Measurements from ENCODE around the gene CLTB. TPM values are rescaled to one million over a fixed set of nuclear protein-coding genes. Genes with fewer than 3 reads are reported as not detected.

CLTB gene
- total and polyA plus RNA-seq, 10 of the 15 experiments (the other 5 are each of a cell fraction or from before 2014, with no cell fraction given) = 1.6 to 52.8 (median 36.9) TPM

DNA sequence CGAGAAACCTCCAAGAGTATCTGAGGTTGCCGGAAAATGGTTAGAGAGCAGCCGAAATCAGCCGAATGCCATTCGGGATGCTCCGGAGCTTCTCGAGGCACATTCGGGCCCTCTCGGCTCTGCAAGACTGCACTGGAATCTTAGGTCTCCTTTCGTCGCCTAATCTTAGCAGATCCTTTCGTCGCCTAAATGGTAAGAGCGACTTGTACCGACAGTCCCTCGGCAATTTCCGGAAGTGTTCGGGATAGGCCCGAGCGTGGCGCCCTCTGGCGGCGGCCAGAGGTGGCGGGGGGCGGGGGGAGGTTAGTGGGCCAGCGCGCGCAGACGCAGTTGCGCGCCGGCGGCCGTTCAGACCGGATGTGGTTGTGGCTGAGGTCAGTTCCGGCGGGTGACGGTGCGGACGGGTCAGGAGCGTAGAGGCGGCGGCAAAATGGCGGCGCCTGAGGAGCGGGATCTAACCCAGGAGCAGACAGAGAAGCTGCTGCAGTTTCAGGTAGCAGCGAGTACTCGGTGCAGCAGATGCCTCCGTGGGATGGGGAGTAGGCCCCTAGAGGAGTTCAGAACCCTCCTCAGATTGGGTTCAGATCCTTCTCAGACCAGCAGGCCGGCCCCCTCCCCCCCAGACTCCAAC, 31.8 kb upstream of the CLTB start, which contains the start of gene FAF2 (continued):
- TF ChIP-seq RCOR1 (conservative IDR thresholded peaks at IDR 0.05; ENCODE audit: low read depth, low read length) (0 out of 2 replicates have a peak, but pooled peaks have one; percentile 40), BACH1 (IDR thresholded peaks at IDR 0.05; ENCODE audit: borderline replicate concordance) (no peak), RELA (IDR thresholded peaks at IDR 0.05; ENCODE audit: borderline replicate concordance, partially characterized antibody) (peak; percentile 41), NFYB (IDR thresholded peaks at IDR 0.05; ENCODE audit: insufficient read depth, low read depth, low read length) (no peak), CBFB (IDR thresholded peaks at IDR 0.05; ENCODE audit: low read depth) (peak; percentile 71; the same call in 1 of the 2 replicates), SRF (IDR thresholded peaks at IDR 0.05; ENCODE audit: low read depth in 2 of 2, low read length in 2 of 2) (no peak), NFIC (IDR thresholded peaks at IDR 0.05; ENCODE audit: low read depth, low read length) (no peak), RAD51 (IDR thresholded peaks at IDR 0.05) (no peak), MEF2A (IDR thresholded peaks at IDR 0.05; ENCODE audit: insufficient read depth, low read depth, low read length) (0 out of 2 replicates have a peak, but pooled peaks have one; percentile 22), SIN3A (IDR thresholded peaks at IDR 0.05; ENCODE audit: low read depth, low read length) (no peak), BMI1 (IDR thresholded peaks at IDR 0.05; ENCODE audit: borderline replicate concordance) (no peak), NFXL1 (IDR thresholded peaks at IDR 0.05; ENCODE audit: borderline replicate concordance) (no peak), BRCA1 (IDR thresholded peaks at IDR 0.05; ENCODE audit: low read depth, low read length) (no peak), KDM1A (IDR thresholded peaks at IDR 0.05; ENCODE audit: borderline replicate concordance) (no peak), EED (IDR thresholded peaks at IDR 0.05; ENCODE audit: low read depth) (no peak), ZNF24 (IDR thresholded peaks at IDR 0.05) (no peak), DPF2 (IDR thresholded peaks at IDR 0.05) (peak; percentile 21; the same call in 1 of the 2 replicates)
- TF ChIP-seq, protein P1, sequence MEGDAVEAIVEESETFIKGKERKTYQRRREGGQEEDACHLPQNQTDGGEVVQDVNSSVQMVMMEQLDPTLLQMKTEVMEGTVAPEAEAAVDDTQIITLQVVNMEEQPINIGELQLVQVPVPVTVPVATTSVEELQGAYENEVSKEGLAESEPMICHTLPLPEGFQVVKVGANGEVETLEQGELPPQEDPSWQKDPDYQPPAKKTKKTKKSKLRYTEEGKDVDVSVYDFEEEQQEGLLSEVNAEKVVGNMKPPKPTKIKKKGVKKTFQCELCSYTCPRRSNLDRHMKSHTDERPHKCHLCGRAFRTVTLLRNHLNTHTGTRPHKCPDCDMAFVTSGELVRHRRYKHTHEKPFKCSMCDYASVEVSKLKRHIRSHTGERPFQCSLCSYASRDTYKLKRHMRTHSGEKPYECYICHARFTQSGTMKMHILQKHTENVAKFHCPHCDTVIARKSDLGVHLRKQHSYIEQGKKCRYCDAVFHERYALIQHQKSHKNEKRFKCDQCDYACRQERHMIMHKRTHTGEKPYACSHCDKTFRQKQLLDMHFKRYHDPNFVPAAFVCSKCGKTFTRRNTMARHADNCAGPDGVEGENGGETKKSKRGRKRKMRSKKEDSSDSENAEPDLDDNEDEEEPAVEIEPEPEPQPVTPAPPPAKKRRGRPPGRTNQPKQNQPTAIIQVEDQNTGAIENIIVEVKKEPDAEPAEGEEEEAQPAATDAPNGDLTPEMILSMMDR (IDR thresholded peaks at IDR 0.05 in 2 of 3, conservative IDR thresholded peaks at IDR 0.05 in 1 of 3; ENCODE audit: control insufficient read depth in 2 of 3, extremely low read depth in 1 of 3, insufficient read depth in 1 of 3, low read depth in 3 of 3, low read length in 3 of 3) = peak; percentile 93 to 99 (median 97); a peak in 5 of 6 replicates
- TF ChIP-seq, protein P2, sequence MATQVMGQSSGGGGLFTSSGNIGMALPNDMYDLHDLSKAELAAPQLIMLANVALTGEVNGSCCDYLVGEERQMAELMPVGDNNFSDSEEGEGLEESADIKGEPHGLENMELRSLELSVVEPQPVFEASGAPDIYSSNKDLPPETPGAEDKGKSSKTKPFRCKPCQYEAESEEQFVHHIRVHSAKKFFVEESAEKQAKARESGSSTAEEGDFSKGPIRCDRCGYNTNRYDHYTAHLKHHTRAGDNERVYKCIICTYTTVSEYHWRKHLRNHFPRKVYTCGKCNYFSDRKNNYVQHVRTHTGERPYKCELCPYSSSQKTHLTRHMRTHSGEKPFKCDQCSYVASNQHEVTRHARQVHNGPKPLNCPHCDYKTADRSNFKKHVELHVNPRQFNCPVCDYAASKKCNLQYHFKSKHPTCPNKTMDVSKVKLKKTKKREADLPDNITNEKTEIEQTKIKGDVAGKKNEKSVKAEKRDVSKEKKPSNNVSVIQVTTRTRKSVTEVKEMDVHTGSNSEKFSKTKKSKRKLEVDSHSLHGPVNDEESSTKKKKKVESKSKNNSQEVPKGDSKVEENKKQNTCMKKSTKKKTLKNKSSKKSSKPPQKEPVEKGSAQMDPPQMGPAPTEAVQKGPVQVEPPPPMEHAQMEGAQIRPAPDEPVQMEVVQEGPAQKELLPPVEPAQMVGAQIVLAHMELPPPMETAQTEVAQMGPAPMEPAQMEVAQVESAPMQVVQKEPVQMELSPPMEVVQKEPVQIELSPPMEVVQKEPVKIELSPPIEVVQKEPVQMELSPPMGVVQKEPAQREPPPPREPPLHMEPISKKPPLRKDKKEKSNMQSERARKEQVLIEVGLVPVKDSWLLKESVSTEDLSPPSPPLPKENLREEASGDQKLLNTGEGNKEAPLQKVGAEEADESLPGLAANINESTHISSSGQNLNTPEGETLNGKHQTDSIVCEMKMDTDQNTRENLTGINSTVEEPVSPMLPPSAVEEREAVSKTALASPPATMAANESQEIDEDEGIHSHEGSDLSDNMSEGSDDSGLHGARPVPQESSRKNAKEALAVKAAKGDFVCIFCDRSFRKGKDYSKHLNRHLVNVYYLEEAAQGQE (IDR thresholded peaks at IDR 0.05; ENCODE audit: low read depth, low read length) = 0 out of 2 replicates have a peak, but pooled peaks have one; percentile 27
- TF ChIP-seq, protein P3, sequence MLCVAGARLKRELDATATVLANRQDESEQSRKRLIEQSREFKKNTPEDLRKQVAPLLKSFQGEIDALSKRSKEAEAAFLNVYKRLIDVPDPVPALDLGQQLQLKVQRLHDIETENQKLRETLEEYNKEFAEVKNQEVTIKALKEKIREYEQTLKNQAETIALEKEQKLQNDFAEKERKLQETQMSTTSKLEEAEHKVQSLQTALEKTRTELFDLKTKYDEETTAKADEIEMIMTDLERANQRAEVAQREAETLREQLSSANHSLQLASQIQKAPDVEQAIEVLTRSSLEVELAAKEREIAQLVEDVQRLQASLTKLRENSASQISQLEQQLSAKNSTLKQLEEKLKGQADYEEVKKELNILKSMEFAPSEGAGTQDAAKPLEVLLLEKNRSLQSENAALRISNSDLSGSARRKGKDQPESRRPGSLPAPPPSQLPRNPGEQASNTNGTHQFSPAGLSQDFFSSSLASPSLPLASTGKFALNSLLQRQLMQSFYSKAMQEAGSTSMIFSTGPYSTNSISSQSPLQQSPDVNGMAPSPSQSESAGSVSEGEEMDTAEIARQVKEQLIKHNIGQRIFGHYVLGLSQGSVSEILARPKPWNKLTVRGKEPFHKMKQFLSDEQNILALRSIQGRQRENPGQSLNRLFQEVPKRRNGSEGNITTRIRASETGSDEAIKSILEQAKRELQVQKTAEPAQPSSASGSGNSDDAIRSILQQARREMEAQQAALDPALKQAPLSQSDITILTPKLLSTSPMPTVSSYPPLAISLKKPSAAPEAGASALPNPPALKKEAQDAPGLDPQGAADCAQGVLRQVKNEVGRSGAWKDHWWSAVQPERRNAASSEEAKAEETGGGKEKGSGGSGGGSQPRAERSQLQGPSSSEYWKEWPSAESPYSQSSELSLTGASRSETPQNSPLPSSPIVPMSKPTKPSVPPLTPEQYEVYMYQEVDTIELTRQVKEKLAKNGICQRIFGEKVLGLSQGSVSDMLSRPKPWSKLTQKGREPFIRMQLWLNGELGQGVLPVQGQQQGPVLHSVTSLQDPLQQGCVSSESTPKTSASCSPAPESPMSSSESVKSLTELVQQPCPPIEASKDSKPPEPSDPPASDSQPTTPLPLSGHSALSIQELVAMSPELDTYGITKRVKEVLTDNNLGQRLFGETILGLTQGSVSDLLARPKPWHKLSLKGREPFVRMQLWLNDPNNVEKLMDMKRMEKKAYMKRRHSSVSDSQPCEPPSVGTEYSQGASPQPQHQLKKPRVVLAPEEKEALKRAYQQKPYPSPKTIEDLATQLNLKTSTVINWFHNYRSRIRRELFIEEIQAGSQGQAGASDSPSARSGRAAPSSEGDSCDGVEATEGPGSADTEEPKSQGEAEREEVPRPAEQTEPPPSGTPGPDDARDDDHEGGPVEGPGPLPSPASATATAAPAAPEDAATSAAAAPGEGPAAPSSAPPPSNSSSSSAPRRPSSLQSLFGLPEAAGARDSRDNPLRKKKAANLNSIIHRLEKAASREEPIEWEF (IDR thresholded peaks at IDR 0.05; ENCODE audit: insufficient replicate concordance, low read depth, low read length) = no peak

Data from GM12878 (cell line).